NCI-H345 (cell line): Measurements from ENCODE around the gene HSD17B10.
"Not testable (repeated sequence)": the region's sequence is repeated elsewhere in the genome, so short reads cannot be mapped to it uniquely, and the experiment has no call there.

ENCODE experiments used
- DNase-seq: peaks from one replicate; lab custom pipeline; 2025; lab: John Stamatoyannopoulos, UW

The HSD17B10 gene

DNA sequence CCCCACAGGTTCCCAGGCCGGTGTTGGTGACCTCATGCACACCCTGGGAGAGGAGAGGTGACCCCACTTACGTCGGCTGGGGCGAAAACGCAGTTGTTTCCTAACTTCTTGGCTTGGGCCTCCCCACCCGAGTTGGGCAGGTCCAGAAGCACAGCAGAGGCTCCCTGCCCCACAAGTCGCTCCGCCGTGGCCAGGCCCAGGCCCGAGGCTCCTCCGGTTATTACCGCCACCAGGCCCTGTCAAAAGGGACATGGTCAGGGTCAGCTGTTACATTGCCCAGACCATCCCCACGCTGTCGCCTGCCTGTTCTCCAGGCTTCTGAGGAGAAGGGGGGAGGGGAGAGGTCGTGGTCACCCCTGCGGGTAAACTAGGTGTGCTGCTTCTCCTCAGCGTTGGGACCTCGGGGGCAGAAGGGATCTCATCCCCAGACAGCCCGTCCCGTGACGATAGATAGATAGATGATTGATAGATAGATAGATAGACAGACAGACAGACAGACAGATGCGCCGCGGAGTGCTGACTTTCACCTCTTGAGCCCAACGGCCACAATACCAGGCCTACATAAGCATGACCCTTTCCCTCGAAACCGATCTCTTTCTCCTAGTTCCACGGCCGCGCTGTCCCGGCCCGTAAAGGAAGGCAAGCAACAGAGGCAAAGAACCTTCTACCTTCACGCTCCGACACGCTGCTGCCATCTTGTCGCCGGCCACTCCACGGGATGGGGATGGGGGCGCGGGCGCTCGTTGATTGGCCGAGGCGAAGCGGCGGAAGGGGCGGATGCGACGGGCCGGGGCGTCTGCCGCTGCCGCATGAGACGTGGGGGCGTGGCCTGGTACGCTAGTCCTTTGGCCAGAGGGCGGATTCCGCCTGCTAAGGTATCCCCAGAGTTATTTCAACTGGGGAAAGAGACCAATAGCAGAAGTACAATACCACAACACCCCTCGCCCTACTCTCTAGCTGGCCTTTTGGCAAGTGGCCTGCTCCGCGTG, at the start of gene HSD17B10:
TSS of gene HSD17B10 (minus strand) at position 720 of the 989 bp plus-strand sequence. CDS start at position 695, 25 bp downstream.
- DNase-seq: peak; percentile 89

DNA sequence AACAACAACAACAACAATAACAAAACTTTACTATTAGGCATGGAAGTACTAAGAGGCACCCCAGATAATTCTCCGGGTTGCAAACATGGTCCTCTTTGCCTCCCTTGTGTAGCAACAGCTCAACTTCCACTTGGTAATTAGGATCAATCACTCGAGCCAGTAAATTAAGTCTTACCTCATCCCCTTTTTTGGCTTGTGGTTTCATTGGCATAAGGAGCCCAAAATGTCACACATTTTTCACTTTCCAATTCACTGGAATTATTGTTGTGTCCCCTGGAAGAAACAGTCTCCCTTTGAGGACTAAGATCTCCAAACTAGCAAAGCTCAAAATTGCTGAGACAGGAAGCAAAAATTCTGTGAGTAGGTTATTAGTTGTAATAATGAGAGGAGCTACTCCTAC, 49.2 kb upstream of the HSD17B10 start:
- no peak for DNase-seq

DNA sequence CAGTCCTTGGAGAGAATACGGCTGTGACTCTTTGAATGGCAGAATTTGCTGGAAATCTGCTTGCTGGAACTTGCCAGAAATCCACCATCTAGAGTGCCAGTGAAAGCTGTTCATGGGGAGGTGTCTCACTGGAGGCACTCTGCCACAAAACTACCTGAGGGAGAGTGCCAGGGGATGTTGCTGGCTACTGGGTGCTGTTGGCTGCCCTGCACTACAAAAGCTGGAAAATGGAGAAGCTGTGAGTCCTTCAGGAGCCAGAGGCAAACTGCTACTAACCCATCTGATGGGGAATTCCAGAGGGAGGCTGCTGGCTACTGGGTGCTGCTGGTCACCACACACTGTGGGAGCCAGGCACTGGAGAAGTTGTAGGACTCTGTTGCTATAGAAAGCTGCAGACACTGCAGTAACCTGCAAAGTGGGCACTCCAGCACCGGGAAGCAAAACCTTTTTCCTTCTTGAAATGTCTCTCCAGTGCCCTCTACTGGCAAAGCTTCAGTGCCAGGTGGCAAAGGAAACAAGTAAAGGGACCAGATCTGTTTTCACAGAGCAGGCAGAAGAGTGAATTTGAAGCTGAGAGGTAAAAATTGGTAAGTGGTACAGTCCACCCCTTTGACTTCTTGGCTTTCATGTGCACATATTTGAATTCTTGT, 47.8 kb upstream of the HSD17B10 start:
- DNase-seq: peak; percentile 53

DNA sequence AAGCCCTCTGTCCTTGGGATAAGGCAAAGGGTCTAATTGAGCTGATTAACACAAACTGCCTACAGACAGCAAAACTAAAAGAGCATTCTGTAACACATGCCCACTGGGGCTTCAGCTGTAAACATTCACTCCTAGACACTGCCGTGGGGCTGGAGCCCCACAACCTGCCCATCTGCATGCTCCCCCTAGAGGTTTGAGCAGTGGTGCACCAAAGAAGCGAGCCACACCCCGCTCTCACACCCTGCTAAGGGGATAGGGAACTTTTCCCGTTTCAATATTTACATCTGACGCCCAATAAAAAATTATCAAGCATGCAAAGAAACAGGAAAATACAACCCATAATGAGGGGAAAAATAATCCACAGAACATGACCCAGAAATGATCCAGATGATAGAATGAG, 46.9 kb upstream of the HSD17B10 start:
- no peak for DNase-seq

DNA sequence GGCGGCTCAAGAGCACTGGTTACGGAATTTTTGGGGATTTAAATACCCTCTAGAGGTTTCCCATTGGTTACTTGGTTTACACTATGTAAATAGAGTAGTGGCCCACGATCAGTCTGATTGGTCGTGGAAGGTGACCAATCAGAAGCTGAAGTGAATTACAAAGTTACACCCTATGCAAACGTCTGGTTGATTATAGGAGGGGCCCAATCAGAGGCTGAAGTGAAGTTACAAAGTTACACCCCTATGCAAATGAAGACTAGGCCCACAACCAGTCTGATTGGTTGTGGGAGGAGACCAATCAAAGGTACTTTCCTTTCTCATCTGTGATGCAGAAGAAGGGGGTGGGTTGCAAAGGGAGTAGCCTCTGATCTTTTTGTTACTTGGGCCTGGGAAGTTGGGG, 45.1 kb upstream of the HSD17B10 start:
- no peak for DNase-seq

DNA sequence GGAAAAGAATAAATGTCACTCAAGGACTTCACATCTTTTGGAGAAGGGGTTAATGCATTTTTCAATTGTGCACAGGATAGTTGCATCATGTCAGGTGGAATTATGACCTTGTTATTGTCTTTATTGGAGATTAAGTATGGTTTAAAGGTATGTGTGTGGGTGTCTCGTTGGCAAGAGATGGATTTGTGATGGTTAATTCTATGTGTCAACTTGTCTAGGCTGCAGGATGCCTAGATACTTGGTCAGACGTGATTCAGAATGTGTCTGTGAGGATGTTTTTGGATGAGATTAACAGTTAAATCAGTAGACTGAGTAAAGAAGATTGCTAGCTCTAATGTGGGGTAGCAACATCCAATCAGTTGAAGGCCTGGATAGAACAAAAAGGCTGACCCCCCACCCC, 42.2 kb upstream of the HSD17B10 start:
- DNase-seq: no peak

DNA sequence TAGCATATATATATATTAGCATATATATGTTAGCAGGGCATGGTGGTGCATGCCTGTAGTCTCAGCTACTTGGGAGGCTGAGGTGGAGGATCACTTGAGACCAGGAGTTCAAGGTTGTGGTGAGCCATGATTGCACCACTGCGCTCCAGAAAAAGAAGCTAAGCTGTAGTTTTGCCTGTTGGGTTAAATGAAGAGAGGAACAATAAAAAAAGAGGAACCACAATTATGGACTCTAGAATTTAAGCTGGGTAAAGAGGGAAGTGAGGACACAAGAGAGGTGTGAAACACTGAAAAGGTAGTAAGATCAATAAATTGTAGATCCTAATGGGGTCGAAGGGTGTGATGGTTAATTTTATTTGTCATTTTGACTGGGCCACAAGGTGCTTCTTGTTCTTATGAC, 40.5 kb upstream of the HSD17B10 start:
- no peak for DNase-seq

DNA sequence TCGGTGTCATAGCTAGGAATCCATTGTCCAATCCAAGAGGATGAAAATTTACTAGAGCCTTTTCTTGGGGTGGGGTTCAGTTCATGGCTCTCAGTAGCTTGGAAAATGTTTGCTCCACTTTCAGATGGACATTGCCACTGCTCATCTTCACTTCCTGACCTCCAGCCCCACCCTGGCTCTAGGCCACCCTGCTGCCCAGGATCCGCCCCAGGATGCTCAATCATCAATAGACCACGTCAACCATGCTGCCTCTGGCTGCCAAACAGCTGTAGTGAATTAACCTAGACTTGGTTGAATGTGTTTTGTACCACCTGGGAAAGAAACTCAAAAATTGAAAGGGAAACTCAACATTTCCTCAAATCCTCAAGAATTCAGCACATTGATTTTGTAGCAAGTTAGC, 37.2 kb upstream of the HSD17B10 start:
- DNase-seq: no peak

DNA sequence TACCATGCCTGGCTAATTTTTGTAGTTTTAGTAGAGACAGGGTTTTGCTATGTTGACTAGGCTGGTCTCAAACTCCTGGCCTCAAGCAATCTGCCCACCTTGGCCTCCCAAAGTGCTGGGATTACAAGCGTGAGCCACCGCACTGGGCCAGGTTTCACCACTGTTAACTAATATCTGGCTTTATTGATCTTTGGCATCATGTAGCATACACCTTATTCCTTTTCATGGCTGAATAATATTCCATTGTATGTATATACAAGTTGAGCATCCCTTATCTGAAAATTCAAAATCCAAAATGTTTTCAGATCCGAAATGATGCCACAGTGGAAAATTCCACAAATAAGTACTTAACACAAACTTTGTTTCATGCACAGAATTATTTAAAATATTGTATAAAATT, 34.5 kb upstream of the HSD17B10 start:
- not testable (repeated sequence) for DNase-seq

DNA sequence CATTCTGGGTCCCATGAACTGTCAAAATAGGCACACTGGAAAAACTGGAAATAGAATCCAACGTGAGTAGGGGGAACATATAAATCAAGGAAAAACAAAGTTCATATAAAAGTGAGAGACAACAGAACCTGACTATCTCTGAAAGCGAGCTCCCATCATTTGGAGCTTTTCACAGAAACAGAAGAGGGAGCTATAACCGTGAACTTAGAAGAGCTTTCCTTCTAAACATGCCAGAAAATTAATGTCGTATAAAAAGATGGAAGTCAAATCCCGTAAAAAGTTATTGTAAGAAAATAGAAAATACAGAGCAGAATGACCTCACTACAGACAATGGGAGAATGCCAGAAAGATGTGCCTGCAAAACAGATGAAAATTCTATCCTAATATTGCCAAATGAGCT, 23.9 kb upstream of the HSD17B10 start:
- no peak for DNase-seq

DNA sequence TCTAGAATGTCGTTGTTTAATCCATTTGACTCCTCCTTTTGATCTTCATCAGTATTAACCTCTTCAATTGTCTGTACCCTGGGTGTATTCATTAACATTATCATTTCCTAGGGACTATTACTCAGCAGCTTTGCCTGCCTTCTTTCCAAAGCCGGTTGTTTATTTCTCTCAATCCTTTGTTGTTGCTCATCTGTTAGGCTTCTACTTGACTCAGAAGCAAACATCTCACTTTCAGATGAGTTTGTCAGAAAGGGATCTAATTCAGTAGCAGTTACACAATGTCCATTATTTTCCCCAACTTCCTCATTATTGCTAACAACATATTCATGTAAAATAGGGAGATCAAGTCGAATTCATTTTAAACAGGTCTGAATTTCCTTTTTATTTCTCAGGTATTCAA, 22.1 kb upstream of the HSD17B10 start:
- no peak for DNase-seq

DNA sequence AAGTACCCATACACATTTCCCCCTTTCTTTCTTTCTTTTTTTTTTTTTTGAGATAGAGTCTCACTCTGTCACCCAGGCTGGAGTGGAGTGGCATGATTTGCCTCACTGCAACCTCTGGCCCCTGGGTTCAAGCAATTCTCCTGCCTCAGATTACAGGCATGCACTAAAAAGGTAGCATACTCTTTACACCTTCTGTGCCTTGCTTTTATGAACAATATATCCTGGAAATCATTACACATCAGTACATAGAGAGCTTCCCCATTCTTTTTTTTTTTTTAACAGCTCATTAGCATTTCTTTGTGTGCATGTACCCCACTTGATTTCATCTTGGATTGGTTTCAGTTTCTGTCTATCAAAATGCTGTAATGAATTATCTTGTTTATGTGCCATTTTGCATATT, 18.6 kb upstream of the HSD17B10 start:
- DNase-seq: no peak

DNA sequence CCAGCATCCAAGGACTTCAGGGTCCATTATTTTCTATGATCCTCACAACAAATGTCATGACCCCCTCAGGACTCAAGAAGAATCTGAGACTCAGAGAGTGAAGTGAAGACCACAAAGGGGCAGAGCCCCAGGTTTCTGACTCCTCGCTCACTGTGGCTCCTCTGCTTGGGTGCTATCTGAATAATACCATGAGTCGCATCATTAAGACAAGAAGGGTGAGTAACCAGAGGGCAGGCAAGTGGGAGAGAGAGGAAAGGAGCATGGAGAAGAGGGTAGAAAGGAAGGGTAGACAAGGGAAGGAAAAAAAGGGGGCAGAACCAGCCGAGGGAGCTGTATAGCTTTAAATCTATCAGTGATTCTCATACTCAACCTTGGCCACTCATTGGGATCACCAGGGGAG, 15.5 kb upstream of the HSD17B10 start:
- no peak for DNase-seq

DNA sequence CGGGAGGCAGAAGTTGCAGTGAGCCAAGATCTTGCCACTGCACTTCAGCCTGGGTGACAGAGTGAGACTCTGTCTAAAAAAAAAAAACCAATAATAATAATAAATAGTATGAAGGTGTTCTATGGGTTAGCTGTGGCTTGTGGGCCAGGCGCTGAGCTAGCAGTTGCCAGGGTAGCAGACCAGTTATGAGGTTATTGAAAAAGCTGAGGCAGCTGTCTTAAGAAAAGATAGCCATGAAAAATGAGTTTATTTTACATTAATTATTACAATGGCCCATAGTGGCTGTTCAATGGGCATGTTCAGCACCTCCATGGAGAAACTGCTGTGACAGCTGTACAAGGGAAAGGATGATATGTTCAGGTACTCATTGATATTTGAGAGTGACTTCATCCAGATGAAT, 13.3 kb upstream of the HSD17B10 start:
- DNase-seq: no peak

DNA sequence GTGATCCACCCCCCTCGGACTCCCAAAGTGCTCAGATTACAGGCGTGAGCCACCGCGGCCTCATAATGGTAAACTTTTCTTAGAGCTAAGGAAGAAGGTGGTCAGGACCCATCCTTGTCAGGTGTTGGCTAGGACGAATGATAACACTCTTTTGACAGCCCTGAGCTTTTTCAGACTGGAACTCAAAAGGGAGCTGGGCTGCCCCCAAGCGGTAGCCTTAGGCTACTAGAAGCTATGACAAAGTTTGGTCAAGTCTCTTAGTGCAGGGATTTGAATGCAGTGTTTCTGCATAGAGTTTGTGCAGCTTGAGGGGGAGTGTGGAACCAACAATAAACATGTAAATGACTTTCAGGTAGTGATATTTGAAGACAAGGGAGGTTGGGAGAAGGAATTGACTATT, 11.8 kb upstream of the HSD17B10 start:
- DNase-seq: peak; percentile 29

DNA sequence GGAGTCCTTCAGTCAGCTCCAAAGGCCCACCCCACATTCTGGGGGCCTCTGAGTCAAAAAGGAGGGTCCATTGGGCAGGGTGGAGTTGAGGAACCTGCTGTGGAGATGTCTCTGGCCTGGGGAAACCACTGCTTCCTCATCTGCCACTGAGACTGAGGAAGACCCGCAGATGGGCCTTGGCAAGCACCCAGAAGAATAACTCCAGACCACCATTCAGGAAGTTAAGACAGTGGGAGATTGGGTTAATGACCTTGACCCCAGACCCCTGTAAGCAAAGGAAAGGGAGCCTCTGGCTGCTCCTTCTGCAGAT, 8.1 kb upstream of the HSD17B10 start:
- DNase-seq: no peak

DNA sequence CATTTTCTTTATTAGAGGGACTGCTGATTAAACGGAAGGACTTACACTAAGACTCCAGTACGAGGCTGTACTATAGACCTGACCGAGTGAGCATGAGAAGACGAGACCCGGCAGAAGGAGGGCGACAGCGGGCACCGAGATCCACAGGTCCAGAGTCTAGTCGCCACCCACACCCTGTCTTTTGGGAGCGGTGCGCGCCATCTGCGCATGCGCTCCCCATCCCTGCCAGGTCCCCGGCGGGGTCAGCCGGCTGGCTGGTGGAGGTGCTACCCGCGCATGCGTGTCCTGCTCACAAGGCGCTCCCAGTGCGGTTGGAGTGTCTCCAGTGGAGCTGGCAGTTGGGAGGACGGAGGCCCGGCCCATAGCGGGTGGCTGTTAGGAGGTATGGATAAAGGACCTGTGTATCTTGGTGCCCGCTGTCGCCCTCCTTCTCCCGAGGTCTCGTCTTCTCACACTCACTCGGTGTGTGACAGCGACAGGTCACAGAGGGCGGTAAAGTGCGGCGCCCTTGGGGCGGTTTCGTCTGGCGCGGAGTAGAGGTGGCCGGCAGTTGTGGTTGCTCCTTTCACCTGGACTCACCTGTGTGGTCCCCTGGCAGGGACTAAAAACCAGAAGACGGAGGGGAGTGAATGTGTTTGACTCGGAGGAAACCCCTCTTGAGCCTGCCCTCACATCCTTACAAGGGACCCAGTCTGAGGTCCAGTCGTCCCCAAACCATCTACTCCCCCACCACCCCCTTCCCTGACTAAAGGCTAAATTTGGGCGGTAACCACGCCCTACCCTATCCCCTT, 7.6 kb upstream of the HSD17B10 start:
- DNase-seq: peak; percentile 86

DNA sequence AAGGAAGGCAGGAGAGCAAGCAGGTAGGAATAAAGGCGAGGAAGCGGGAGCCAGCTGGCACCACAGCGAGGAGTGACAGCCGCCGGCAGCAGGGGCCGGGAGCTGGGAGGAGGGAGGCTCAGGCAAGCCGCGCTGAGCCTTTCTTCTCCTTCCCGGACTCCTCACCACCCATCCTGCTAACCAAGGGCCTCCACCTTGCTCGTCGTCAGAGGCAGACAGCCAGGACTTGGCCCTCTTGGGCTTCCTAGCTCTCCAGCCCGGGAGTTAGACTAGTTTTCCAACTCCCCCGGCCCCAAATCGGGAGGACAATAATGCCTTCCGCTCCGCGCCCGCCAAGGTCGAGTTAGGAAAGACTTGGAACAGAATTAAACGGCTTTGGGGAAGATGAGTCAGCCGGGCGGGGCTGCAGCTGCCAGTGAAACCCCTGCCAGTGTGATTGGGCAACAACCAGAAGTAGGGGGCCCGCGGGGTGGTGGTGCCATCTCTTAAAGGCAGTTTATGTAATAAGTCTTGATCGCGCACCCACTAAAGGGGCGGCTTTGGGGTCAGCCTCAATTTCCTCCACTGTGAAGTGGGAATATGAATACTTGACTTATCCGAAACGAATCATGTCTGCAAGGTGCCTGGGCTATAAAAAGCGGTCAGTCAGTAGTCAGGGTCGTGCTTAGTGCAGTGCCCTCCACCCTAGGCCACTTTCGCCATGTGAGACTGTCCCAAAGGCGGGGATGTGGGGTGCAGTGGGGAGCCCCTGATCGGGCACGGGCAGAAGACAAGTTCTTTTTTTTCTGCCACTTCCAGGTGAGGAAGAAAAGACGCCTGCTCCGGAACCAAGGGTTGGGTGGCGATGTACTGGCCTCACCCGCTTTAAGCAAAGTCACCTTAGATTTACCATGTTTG, 6.7 kb upstream of the HSD17B10 start:
- DNase-seq: peak; percentile 52

DNA sequence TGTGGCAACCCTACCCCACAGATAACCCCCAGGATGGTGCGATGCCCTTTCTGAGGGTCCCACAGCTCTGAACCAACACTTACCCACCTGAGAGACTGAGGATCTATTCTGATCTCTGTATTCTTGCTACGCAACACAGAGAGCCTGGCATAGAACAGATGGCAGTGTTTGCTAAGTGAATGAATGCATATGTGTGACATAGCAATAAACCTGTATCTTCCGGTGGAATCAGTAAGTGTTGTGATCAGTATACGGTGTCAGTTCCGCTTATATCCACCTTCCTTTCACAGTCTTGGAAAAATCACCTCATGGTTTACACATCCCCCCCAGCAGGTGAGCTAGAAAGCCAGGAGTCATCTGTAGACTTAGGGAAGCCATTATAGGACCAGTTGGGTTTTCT, 5.9 kb upstream of the HSD17B10 start:
- DNase-seq: peak; percentile 33

DNA sequence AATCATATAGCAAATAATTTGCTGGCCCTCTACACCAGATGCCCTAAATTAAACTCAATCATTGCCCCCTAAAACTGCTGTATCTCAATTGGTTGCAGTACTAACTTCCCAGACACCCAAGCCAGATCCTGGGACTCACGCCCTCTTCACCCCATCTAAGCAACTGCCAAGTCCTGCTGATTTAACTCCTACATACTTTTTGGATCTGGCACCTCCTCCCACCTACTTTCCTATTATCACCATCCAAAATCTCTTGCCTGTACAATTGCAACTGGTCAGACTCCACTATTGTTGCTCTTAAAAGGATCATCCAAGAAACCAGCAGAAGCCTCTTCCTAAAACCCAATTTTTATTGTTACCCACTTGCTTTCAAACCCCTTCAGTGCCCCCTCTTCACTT, 4.7 kb upstream of the HSD17B10 start:
- no peak for DNase-seq

DNA sequence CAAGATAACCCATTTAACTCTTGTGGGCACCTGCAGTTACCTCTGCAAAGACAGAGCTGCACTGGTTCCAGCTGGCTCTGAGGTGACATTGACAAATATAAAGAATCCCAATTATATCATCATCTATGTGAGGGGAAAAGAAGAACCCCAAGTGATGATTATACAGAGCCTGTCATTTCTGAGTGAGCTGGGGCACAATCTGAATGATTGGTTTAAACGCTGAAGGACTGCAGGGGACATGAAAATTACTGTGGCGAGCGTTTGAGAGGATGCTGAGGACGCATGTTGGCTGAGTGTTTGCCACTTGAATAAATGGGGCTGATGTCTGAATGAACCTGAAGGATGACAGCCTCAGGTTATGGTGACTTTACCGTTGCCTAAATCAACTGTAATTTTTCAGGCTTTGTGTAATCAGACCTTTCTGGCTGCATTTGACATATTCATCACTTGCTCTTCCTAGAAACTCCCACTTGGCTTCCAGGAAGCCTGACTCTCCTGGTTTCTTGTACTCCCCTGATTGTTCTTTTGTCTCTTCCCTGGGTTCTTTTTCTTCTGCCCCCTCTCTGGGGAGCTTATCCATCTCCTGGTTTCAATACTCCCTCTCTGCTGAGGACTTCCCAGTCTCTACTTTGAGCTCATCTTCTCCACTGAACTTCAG, 4.1 kb upstream of the HSD17B10 start:
- peak; percentile 35 for DNase-seq
